OCI-LY7 (cell line): ENCODE results near the gene SMOC1. TPM values are rescaled to one million over a fixed set of nuclear protein-coding genes. Genes with fewer than 3 reads are reported as not detected.

Experiments used
- BruUV-seq: library from RNA; stranded (reverse); fragments of 400-500 nt; replicated peaks from 2 replicates; lab custom pipeline; 2021; lab: Mats Ljungman, UMichigan
- CTCF ChIA-PET: fragments of 300-600 bp; sonication (Branson Sonifier 250); formaldehyde crosslinking; loops from one replicate; lab custom pipeline; 2022; ENCODE audit warnings: antibody characterized with exemption; ENCODE audit not compliant: unreplicated experiment; lab: Charles Lee
- POLR2A ChIA-PET: fragments of 300-600 bp; sonication (Branson Sonifier 250); formaldehyde crosslinking; loops from one replicate; lab custom pipeline; 2022; ENCODE audit warnings: antibody characterized with exemption; lab: Charles Lee
- DNase-seq: peaks from one replicate; pipeline ENCODE4 v3.0.0-alpha.2; 2015; ENCODE audit warnings: low spot score
- H2AFZ ChIP-seq: fragments of 200-600 bp; sonication (generic), shearing (Covaris generic); 2 replicates; pipeline ENCODE4 v1.6.1; 2014; ENCODE audit warnings: mild to moderate bottlenecking, antibody characterized with exemption, low read length, moderate library complexity
- H3K27ac ChIP-seq: fragments of 200-600 bp; sonication (generic); 2 replicates; pipeline ENCODE4 v1.5.1; 2014; ENCODE audit warnings: mixed run types, low read depth, mild to moderate bottlenecking, moderate library complexity, low read length, inconsistent platforms; ENCODE audit not compliant: poor library complexity, severe bottlenecking
- H3K36me3 ChIP-seq: fragments of 200-600 bp; sonication (generic); 2 replicates; pipeline ENCODE4 v1.6.1; 2014; ENCODE audit warnings: mild to moderate bottlenecking, antibody characterized with exemption, low read length, moderate library complexity, mixed read lengths; ENCODE audit not compliant: insufficient read depth
- H3K4me1 ChIP-seq: fragments of 200-600 bp; sonication (generic); 2 replicates; pipeline ENCODE4 v1.5.1; 2014; ENCODE audit warnings: mild to moderate bottlenecking, low read length; ENCODE audit not compliant: insufficient read depth, poor library complexity, severe bottlenecking
- H3K4me2 ChIP-seq: fragments of 200-600 bp; sonication (generic); 2 replicates; pipeline ENCODE4 v1.6.1; 2014; ENCODE audit warnings: mild to moderate bottlenecking, low read length
- H3K4me3 ChIP-seq: fragments of 200-600 bp; sonication (generic); 2 replicates; pipeline ENCODE4 v1.5.1; 2014; ENCODE audit warnings: mild to moderate bottlenecking, low read depth, low read length; ENCODE audit not compliant: poor library complexity, severe bottlenecking
- H3K79me2 ChIP-seq: fragments of 200-600 bp; sonication (generic); 2 replicates; pipeline ENCODE4 v1.6.1; 2016; ENCODE audit warnings: low read depth, mild to moderate bottlenecking, low read length, moderate library complexity, mixed read lengths; ENCODE audit not compliant: insufficient read depth
- H3K9me2 ChIP-seq: fragments of 200-600 bp; sonication (generic); 2 replicates; pipeline ENCODE4 v1.6.1; 2016; ENCODE audit warnings: mild to moderate bottlenecking, low read length, mixed read lengths; ENCODE audit not compliant: insufficient read depth
- H3K9me3 ChIP-seq: fragments of 200-600 bp; sonication (generic); 2 replicates; pipeline ENCODE4 v1.6.1; 2014; ENCODE audit warnings: mild to moderate bottlenecking, mixed run types, low read length, mixed read lengths
- H4K20me1 ChIP-seq: fragments of 200-600 bp; sonication (generic); 2 replicates; pipeline ENCODE4 v1.6.1; 2014; ENCODE audit warnings: mild to moderate bottlenecking, antibody characterized with exemption, low read length, moderate library complexity, mixed read lengths; ENCODE audit not compliant: insufficient read depth
- CTCF ChIP-seq: fragments of 200-600 bp; sonication (generic); conservative IDR thresholded peaks from 2 replicates; pipeline ENCODE4 v1.5.1; 2014; ENCODE audit warnings: mild to moderate bottlenecking, antibody characterized with exemption, low read length, moderate library complexity, mixed read lengths
- EZH2phosphoT487 ChIP-seq: fragments of 200-600 bp; sonication (generic); IDR thresholded peaks from 2 replicates; pipeline ENCODE4 v1.6.1; 2018; ENCODE audit warnings: low read depth, borderline replicate concordance, mild to moderate bottlenecking, mixed run types, antibody characterized with exemption, low read length, moderate library complexity, mixed read lengths
- intact Hi-C: fragments of 100-400 bp; cut with micrococcal nuclease; formaldehyde crosslinking; loops from one replicate; pipeline ENCODE4 v1.10.0; 2022; ENCODE audit not compliant: unreplicated experiment
- total RNA-seq, 2 experiments: library from RNA; depleted of rRNA in 1 of 2; stranded (reverse); fragments of >200 nt in 1 of 2; shearing (Covaris generic) in 1 of 2; gene quantifications; 2 replicates each; pipeline ENCODE4 v1.2.3, GENCODE V29; 2014 to 2022

Gene SMOC1
- total RNA-seq, 2 experiments from 2014 or later: not detected

- no peaks in the 10 kb centered on the region for H3K9me3 ChIP-seq
- no peaks in the 10 kb centered on the region for H4K20me1 ChIP-seq
- H3K4me3 ChIP-seq: no peak overlapping the region
- no peaks in the 10 kb centered on the region for H3K4me1 ChIP-seq
- no peaks in the 10 kb centered on the region for H3K79me2 ChIP-seq
- intact Hi-C loops: no loop called here
- ChIA-PET POLR2A (no interaction called here), CTCF (no interaction called here)
- H3K4me2 ChIP-seq: no peak overlapping the region
- H3K9me2 ChIP-seq: no peaks in the 10 kb centered on the region
- no peak overlapping the region for H2AFZ ChIP-seq
- TF ChIP-seq CTCF (no peak), EZH2phosphoT487 (no peak)
- no peak overlapping the region for H3K27ac ChIP-seq
- BruUV-seq: no TSS peak
- H3K36me3 ChIP-seq: no peaks in the 10 kb centered on the region
- no peak for DNase-seq
These were observed 31.7 kb downstream of the SMOC1 start for GRCh38 chr14:69910871-69911270.

DNA sequence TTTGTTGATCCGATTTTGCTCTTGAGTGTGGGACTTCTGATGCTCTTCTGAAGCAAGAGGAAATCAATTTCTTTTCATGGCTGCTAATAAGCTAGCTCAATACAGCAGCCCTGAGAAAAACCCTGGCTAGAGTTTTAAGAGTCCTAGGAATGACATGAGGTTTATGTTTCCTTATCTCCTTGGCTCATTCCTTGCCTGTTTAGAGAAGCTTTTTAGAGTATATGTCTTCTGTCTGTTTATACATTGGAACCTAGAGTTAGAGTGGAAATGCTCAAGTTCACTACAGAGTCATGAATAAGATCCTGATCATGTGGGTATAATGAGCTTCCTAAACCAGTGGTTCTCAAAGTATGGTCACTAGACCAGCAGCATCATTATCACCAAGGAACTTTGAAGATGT, 34.5 kb downstream of the SMOC1 start:
- Histone ChIP-seq H3K79me2 (no peaks in the 10 kb centered on the region), H3K36me3 (no peaks in the 10 kb centered on the region), H3K9me2 (no peaks in the 10 kb centered on the region), H3K4me2 (no peak overlapping the region), H3K4me1 (no peaks in the 10 kb centered on the region), H2AFZ (no peak overlapping the region), H3K4me3 (no peak overlapping the region), H3K27ac (no peak overlapping the region), H4K20me1 (no peaks in the 10 kb centered on the region), H3K9me3 (no peaks in the 10 kb centered on the region)
- CTCF ChIA-PET: no interaction called here
- POLR2A ChIA-PET: no interaction called here
- no peak for DNase-seq
- BruUV-seq: no TSS peak
- TF ChIP-seq CTCF (no peak), EZH2phosphoT487 (no peak)
- intact Hi-C loops: no loop called here

GRCh38 chr14:69916396-69916795, 37.2 kb downstream of the SMOC1 start:
- H4K20me1 ChIP-seq: no peaks in the 10 kb centered on the region
- H3K9me3 ChIP-seq: no peaks in the 10 kb centered on the region
- no TSS peak for BruUV-seq
- CTCF ChIA-PET: no interaction called here
- H2AFZ ChIP-seq: no peak overlapping the region
- H3K4me2 ChIP-seq: no peak overlapping the region
- H3K4me1 ChIP-seq: no peaks in the 10 kb centered on the region
- H3K9me2 ChIP-seq: no peaks in the 10 kb centered on the region
- H3K79me2 ChIP-seq: no peaks in the 10 kb centered on the region
- TF ChIP-seq CTCF (no peak), EZH2phosphoT487 (no peak)
- intact Hi-C loops: no loop called here
- H3K4me3 ChIP-seq: no peak overlapping the region
- no peaks in the 10 kb centered on the region for H3K36me3 ChIP-seq
- POLR2A ChIA-PET: no interaction called here
- H3K27ac ChIP-seq: no peak overlapping the region
- no peak for DNase-seq
